Hepatocyte (in vitro differentiated cells): Measurements from ENCODE around the gene HPGD.

Experiments
- CTCF ChIP-seq: fragments of 200-600 bp; sonication (generic); IDR thresholded peaks from 2 replicates; pipeline ENCODE4 v1.5.1; 2016; ENCODE audit warnings: antibody characterized with exemption, mild to moderate bottlenecking; ENCODE audit not compliant: poor library complexity
- EZH2 ChIP-seq: fragments of 200-600 bp; sonication (generic); IDR thresholded peaks from 2 replicates; pipeline ENCODE4 v1.6.1; 2016; ENCODE audit warnings: antibody characterized with exemption, mild to moderate bottlenecking, borderline replicate concordance
- EZH2phosphoT487 ChIP-seq: fragments of 200-600 bp; sonication (generic); IDR thresholded peaks from one replicate; pipeline ENCODE4 v1.6.1; 2018; ENCODE audit warnings: antibody characterized with exemption, mild to moderate bottlenecking, low read depth, moderate library complexity; ENCODE audit not compliant: unreplicated experiment, severe bottlenecking

GRCh38 chr4:174516794-174517193 lies 5.5 kb downstream of the HPGD start:
- TF ChIP-seq EZH2 (no peak), CTCF (no peak), EZH2phosphoT487 (no peak)
